HG03565 (cell line): Measurements from ENCODE around the gene KIF4A.

Experiments
- ATAC-seq: cut with Tn5 transposase; IDR thresholded peaks from one replicate; pipeline ENCODE4 v1.9.1; 2021; ENCODE audit warnings: mild to moderate bottlenecking, moderate library complexity; ENCODE audit not compliant: unreplicated experiment

Gene KIF4A

GRCh38 chrX:70437011-70437410, 147.1 kb downstream of the KIF4A start:
- ATAC-seq, result no peak

- ATAC-seq, result no peak
These were observed 148.2 kb downstream of the KIF4A start for GRCh38 chrX:70437921-70438665.

GRCh38 chrX:70439016-70439415, 149.1 kb downstream of the KIF4A start:
- no peak for ATAC-seq

GRCh38 chrX:70442224-70442623, 152.3 kb downstream of the KIF4A start:
- ATAC-seq, result no peak

DNA sequence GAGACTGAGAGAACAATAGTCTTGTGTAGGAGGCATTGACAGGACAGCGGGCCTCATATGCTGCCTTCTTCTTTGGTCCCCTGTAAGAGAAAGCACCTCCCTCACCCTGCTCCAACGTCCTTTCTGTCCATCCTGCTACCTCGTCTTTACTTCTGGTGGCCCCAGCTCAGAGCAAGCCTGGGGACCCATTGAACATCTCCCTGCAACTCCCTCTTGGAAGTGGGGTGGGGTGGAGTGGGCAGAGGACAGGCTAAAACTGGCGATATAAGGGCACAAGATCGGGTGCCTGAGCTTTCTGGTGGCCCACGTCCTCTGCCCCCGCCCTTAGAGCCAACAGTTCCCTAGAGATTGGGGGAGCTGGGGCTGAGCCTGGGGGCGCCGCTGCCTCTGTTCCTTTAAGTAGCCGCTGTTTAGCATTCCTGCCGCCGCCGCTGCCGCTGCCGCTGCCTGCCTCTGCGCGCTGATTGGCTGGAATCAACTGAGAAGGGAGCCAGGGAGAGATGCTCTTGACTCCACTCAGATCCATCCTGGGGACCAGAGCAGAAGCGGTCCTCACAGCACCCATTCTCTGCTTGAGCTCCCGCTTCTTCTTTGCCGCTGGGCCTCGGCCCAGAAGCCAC, 154.5 kb downstream of the KIF4A start, which contains the start of gene DLG3:
DLG3 (plus strand) TSS at position 510 of the 620 bp plus-strand sequence. CDS start 367 bp downstream, outside the sequence.
- no peak for ATAC-seq

DNA sequence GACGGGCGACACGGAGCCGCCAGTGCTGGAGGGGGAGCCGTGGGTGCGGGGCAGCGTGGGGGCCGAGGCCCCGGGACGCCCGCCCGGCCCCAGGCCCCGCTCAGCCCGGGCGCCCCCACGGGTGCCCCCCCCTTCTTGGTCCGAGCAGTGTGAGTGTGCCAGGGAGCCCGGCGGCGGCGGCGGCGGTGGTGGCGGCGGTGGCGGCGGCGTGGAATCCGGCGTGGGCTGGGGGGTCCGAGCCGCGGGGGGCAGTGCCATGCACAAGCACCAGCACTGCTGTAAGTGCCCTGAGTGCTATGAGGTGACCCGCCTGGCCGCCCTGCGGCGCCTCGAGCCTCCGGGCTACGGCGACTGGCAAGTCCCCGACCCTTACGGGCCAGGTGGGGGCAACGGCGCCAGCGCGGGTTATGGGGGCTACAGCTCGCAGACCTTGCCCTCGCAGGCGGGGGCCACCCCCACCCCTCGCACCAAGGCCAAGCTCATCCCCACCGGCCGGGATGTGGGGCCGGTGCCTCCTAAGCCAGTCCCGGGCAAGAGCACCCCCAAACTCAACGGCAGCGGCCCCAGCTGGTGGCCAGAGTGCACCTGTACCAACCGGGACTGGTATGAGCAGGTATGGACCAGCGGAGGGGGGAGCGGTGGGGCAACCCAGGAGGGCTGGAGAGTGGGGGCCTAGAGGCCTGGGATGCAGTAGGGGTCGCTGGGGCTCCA, 155.2 kb downstream of the KIF4A start:
- ATAC-seq, result no peak

DNA sequence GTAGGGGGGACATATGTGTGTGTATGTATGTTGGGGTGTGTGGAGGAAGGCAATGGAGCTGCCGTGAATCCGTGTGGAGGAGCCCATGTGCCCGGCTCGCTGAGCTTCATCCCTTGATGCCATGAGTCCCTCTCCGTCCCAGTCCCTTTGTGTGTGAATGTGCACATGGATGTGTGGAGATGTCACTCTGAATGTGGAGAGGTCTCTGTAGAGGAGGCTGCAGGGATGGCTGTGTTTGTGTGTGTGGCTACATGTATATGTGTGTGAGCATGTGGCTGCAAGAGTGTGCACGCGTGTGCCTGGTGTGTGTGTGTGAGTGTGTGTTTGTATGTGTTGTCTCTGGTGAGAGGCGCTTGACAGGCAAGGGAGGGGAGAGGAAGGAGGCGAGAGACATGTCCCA, 156.0 kb downstream of the KIF4A start:
- ATAC-seq, result no peak

DNA sequence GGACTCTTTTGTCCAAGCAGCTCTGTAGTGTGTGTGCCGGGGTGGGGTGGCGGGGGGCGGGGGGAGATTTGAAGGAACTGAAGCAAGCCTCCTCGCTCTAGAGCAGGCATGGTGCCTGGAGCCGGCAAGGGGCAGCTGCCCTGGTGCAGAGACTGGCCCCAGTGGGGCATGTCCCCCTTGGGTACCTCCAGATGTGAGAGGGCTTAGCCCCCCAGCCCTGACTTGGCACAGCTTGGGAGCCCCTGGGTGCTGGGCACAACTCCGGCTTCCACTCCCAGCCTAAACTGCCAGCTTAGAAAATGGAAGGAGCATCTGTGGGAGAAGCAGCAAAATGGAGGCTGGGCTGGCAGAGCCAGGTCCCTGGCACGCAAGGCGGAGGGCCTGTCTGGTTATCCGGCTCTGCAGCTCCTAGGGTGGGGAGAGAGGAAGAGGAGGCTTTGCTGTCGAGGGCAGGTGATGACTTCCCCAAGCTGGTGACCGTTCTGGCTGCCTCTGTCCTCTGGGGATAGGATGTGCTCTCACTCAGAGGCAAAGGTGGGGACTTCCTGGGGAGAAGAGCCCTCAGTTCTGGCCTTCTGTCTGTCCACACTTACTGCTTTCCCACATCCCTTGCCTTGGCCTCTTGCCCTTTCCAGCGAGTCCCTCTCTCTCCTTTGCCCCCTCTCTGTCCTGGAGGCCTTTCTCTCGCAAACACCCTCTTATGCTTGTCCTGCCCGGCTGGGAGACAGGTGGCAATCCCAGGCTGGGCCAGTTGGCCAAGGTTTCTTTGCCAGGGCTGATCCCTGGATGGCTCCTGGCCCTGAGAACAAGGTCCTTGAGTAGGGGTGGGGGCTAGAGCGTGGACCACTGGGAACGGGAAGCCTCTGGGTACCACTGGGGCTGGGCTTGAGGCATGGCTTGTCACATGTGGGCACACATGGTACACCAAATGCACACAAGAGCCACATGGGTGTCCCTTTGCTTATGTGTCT, 156.8 kb downstream of the KIF4A start:
- ATAC-seq, result no peak

GRCh38 chrX:70449457-70449966, 159.6 kb downstream of the KIF4A start:
- ATAC-seq, result no peak

DNA sequence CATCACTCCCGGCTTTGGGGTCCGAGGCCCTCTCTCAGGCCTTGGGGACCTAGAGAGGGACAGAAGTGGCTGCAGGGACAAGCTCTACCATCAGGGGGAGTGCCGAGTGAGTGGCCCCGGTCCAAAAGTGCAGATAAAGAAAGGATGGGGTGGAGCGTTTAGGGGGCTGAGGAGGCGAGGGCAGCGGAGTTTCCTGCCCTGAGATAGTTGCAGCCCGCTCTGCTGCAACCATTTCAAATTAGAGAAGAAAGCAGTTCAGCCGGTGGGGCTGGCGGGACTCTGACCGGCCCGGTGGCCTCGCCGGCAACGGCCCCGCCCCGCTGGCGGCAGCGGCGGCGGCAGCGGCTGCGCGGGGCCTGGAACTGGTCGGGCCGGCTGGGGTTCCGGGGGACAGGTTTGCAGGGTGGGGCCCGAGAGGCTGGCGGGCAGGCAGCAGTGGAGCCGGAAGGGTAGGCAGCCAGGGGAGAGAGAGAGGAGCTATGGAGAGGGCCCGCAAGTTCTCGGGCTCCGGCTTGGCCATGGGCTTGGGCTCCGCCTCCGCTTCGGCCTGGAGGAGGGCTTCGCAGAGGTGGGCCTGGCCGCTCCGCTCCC, 162.3 kb downstream of the KIF4A start:
- no peak for ATAC-seq

GRCh38 chrX:70453024-70453618, 163.2 kb downstream of the KIF4A start:
- ATAC-seq, result no peak

GRCh38 chrX:70454441-70455365, 164.8 kb downstream of the KIF4A start:
- no peak for ATAC-seq

DNA sequence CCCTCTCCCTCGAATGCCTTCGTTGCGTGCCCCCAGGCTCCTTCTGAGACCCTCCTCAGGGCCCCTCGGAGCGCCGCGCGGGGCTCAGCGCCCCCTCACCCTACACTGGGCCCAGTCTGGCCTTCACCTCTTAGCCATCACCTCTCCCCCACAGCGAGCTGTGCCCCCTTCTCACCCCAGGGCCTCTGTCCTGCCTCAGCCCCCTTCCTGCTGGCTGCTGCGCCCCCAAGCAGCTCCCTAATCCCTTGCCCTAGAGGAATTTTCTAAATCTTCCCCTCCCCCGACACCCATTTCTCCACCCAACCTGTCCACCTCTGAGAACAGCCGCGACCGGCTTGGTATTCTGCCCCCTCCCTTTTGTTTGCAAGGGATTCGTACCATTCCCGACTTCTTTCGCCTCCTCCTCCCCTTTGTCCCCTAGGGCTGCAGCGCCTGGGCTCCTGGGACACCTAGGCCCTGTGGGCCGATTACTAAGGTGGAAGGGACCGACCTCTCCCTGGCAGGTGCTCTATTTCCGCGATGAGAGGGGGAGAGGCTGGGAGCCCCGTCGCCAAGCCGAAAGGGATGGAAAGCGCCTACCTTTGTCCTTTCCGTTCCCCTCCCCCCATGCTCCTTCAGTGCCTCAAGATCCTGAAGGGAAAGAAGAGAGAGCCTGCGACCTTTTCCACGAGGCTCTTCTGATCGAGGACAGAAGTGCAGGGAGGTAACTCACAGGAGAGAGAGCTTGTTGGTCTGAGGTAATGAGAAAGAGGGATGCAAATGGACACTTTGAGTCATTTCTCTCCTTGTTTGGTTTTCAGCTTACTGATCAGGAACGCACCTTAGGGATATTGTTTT, 165.7 kb downstream of the KIF4A start:
- ATAC-seq, result no peak

GRCh38 chrX:70456256-70456655, 166.4 kb downstream of the KIF4A start:
- no peak for ATAC-seq

DNA sequence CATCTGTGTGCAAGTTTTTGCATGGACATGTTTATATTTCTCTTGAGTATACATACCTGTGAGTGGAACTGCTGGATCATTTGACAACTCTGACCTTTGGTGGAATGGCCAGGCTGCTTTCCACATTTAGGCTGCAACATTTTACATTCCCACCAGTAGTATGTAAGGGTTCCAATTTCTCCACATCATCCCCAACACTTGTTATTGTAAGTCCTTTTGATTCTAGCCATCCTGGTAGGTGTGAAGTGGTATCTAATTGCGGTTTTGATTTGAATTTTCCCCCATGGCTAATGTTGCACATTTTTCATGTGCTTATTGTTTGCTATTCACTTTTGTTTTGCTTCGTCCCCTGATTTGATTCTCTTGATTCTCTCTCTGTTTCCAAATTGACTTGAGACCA, 171.1 kb downstream of the KIF4A start:
- ATAC-seq, result no peak

DNA sequence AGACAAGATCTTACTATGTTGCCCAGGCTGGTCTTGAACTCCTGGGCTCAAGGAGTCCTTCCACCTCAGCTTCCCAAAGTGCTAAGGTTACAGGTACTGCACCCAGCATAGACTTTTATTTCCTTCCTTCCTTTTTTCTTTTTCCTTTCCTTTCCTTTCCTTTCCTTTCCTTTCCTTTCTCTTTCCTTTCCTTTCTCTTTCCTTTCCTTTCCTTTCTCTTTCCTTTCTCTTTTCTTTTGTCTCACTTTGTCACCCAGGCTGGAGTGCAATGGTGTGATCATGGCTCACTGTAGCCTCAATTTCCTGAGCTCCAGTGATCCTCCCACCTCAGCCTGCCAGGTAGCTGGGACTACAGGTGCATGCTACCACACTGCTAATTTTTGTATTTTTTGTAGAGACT, 174.1 kb downstream of the KIF4A start:
- ATAC-seq, result no peak

GRCh38 chrX:70466968-70467367, 177.1 kb downstream of the KIF4A start:
- no peak for ATAC-seq

- no peak for ATAC-seq
These were observed 178.8 kb downstream of the KIF4A start for GRCh38 chrX:70468709-70469108.
